ENCODE data around the gene TMEM150B. TPM values are rescaled to one million over a fixed set of nuclear protein-coding genes. Genes with fewer than 3 reads are reported as not detected.

The TMEM150B gene
- total RNA-seq, 1 donor: under 0.01 TPM

DNA sequence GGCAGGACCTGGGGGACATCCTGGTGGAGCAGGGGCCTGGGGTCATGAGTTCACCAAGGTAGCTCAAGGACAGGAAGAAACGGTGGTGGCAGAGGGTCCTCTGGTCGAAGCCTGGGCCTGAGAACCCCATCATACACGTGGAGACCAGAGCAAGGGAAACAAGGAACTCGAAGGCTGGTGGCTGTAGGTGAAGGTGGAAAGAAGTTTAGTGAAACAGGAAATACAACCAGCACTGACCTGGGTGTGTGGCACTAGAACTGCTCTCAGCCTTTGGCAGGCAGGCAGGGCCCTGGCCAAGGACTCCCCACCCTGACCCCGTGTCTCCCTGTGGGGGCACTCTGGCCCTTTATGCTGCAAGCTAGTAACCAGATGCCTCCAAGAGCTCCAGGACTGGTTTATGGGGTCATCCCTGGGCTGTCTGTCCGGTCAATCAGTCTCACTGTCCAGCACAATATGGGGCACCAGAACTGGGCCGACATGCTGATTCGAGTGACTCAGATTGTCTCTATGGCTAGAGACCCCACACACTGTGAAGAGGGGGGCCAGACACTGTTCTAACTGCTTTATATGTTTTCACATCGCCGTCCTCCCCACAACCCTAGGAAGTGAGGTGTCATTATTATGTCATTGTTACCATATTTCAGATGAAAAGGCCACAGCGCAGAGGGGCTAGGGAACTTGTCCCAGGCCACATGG lies 25.6 kb upstream of the TMEM150B start:
- H3K27me3 ChIP-seq (ENCODE audit: insufficient read depth, low read length): peaks cover 33% of the 10 kb centered on the region
- peak; percentile 85 for DNase-seq (ENCODE audit: insufficient read length, low spot score, missing footprints)
- no peak overlapping the region for H2AFZ ChIP-seq (ENCODE audit: low read length)
- H3K36me3 ChIP-seq (ENCODE audit: insufficient read depth, low read length): no peaks in the 10 kb centered on the region
- H3K4me3 ChIP-seq (ENCODE audit: insufficient read depth, low read length): no peak overlapping the region
- no peaks in the 10 kb centered on the region for H3K79me2 ChIP-seq (ENCODE audit: insufficient read depth, low read length)
- H3K4me2 ChIP-seq (ENCODE audit: insufficient read depth, low read length): no peak overlapping the region
- TF ChIP-seq, protein P1, sequence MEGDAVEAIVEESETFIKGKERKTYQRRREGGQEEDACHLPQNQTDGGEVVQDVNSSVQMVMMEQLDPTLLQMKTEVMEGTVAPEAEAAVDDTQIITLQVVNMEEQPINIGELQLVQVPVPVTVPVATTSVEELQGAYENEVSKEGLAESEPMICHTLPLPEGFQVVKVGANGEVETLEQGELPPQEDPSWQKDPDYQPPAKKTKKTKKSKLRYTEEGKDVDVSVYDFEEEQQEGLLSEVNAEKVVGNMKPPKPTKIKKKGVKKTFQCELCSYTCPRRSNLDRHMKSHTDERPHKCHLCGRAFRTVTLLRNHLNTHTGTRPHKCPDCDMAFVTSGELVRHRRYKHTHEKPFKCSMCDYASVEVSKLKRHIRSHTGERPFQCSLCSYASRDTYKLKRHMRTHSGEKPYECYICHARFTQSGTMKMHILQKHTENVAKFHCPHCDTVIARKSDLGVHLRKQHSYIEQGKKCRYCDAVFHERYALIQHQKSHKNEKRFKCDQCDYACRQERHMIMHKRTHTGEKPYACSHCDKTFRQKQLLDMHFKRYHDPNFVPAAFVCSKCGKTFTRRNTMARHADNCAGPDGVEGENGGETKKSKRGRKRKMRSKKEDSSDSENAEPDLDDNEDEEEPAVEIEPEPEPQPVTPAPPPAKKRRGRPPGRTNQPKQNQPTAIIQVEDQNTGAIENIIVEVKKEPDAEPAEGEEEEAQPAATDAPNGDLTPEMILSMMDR (IDR thresholded peaks at IDR 0.05; ENCODE audit: extremely low read depth, low read depth, low read length): no peak
- no peaks in the 10 kb centered on the region for H3K9me3 ChIP-seq (ENCODE audit: low read depth, low read length)
- peaks cover 6% of the 10 kb centered on the region for H3K4me1 ChIP-seq (ENCODE audit: insufficient read depth, low read length)
- H3K27ac ChIP-seq (ENCODE audit: low read depth, low read length): no peak overlapping the region
- H4K20me1 ChIP-seq (ENCODE audit: insufficient read depth, low read length): no peaks in the 10 kb centered on the region

- TF ChIP-seq, protein P1 (IDR thresholded peaks at IDR 0.05; ENCODE audit: extremely low read depth, low read depth, low read length): no peak
- Histone ChIP-seq H3K4me3 (ENCODE audit: insufficient read depth, low read length) (no peak overlapping the region), H3K4me1 (ENCODE audit: insufficient read depth, low read length) (peaks cover 3% of the 10 kb centered on the region), H3K36me3 (ENCODE audit: insufficient read depth, low read length) (peaks cover 4% of the 10 kb centered on the region), H3K79me2 (ENCODE audit: insufficient read depth, low read length) (no peaks in the 10 kb centered on the region), H3K9me3 (ENCODE audit: low read depth, low read length) (no peaks in the 10 kb centered on the region), H2AFZ (ENCODE audit: low read length) (no peak overlapping the region), H3K4me2 (ENCODE audit: insufficient read depth, low read length) (no peak overlapping the region), H4K20me1 (ENCODE audit: insufficient read depth, low read length) (no peaks in the 10 kb centered on the region), H3K27ac (ENCODE audit: low read depth, low read length) (no peak overlapping the region), H3K27me3 (ENCODE audit: insufficient read depth, low read length) (peaks cover 20% of the 10 kb centered on the region)
- no peak for DNase-seq (ENCODE audit: insufficient read length, low spot score, missing footprints)
These were observed 23.3 kb upstream of the TMEM150B start for GRCh38 chr19:55348317-55349034.

- TF ChIP-seq, protein P1 (IDR thresholded peaks at IDR 0.05; ENCODE audit: extremely low read depth, low read depth, low read length): no peak
These were observed 22.4 kb upstream of the TMEM150B start for GRCh38 chr19:55347442-55348009.

More at GRCh38 chr19:55347442-55348009, 22.4 kb upstream of the TMEM150B start:
- H3K27ac ChIP-seq (ENCODE audit: low read depth, low read length): no peak overlapping the region
- H4K20me1 ChIP-seq (ENCODE audit: insufficient read depth, low read length): no peaks in the 10 kb centered on the region
- no peak overlapping the region for H3K4me3 ChIP-seq (ENCODE audit: insufficient read depth, low read length)
- H3K27me3 ChIP-seq (ENCODE audit: insufficient read depth, low read length): peaks cover 11% of the 10 kb centered on the region
- no peak overlapping the region for H2AFZ ChIP-seq (ENCODE audit: low read length)
- no peaks in the 10 kb centered on the region for H3K79me2 ChIP-seq (ENCODE audit: insufficient read depth, low read length)
- no peaks in the 10 kb centered on the region for H3K4me1 ChIP-seq (ENCODE audit: insufficient read depth, low read length)
- peaks cover 4% of the 10 kb centered on the region for H3K36me3 ChIP-seq (ENCODE audit: insufficient read depth, low read length)
- H3K4me2 ChIP-seq (ENCODE audit: insufficient read depth, low read length): no peak overlapping the region
- no peaks in the 10 kb centered on the region for H3K9me3 ChIP-seq (ENCODE audit: low read depth, low read length)
- DNase-seq (ENCODE audit: insufficient read length, low spot score, missing footprints): peak; percentile 79

Data from osteoblast (primary cell).